Endothelial cell of umbilical vein (primary cell): ENCODE measurements around the gene SKIC8. TPM values are rescaled to one million over a fixed set of nuclear protein-coding genes. Genes with fewer than 3 reads are reported as not detected.

Source experiments
- BruUV-seq: library from RNA; stranded (reverse); fragments of 400-500 nt; replicated peaks from 2 replicates; lab custom pipeline; 2021; lab: Mats Ljungman, UMichigan
- CTCF ChIA-PET: fragments of 300-600, 350-600 bp; sonication (Branson Sonifier 250); formaldehyde crosslinking; loops from one replicate; lab custom pipeline; 2021; ENCODE audit warnings: antibody characterized with exemption, inconsistent platforms; lab: Charles Lee
- POLR2A ChIA-PET: fragments of 300-600, 350-600 bp; sonication (Branson Sonifier 250); formaldehyde crosslinking; loops from one replicate; lab custom pipeline; 2021; ENCODE audit warnings: antibody characterized with exemption, inconsistent platforms; lab: Charles Lee
- DNase-seq: peaks from one replicate; pipeline ENCODE4 v3.0.0-alpha.2; 2011; ENCODE audit warnings: low read depth, low spot score
- FAIRE-seq: peaks from 2 replicates; lab custom pipeline; 2011; peaks lifted over from hg19 to GRCh38; lab: Jason Lieb, UNC
- H2AFZ ChIP-seq: 2 replicates; pipeline ENCODE4 v1.6.0; 2012; ENCODE audit warnings: low read depth, low read length, control low read depth, inconsistent platforms
- H3K27ac ChIP-seq: 2 replicates; pipeline ENCODE4 v1.5.1; 2011; ENCODE audit warnings: low read depth, mild to moderate bottlenecking, control low read depth, low read length, moderate library complexity; ENCODE audit not compliant: insufficient read depth
- H3K27me3 ChIP-seq, 2 experiments: 2 replicates each; pipeline versions ENCODE4 v1.6.0 to v1.6.1; 2011; ENCODE audit warnings: low read length in 2 of 2, mixed read lengths in 1 of 2; ENCODE audit not compliant: control insufficient read depth in 2 of 2, insufficient read depth in 2 of 2
- H3K36me3 ChIP-seq, 2 experiments: 2 replicates in 1 of 2; 3 replicates in 1 of 2; pipeline ENCODE4 v1.5.1; 2011; ENCODE audit warnings: low read length in 2 of 2, mild to moderate bottlenecking in 1 of 2, moderate library complexity in 1 of 2; ENCODE audit not compliant: control insufficient read depth in 2 of 2, insufficient read depth in 2 of 2; ENCODE audit errors: extremely low read depth in 1 of 2
- H3K4me1 ChIP-seq: 3 replicates; pipeline ENCODE4 v1.5.1; 2011; ENCODE audit warnings: mild to moderate bottlenecking, low read length; ENCODE audit not compliant: control insufficient read depth, insufficient read depth; ENCODE audit errors: extremely low read depth
- H3K4me2 ChIP-seq: 2 replicates; pipeline ENCODE4 v1.6.1; 2011; ENCODE audit warnings: low read length, control low read depth, mixed read lengths; ENCODE audit not compliant: insufficient read depth
- H3K4me3 ChIP-seq, 3 experiments: fragments of 200-600 bp in 1 of 3; sonication (generic), shearing (Covaris generic) in 1 of 3; replicated peaks in 1 of 3; 2 replicates each; pipeline ENCODE4 v1.5.1; 2011 to 2016; ENCODE audit warnings: control low read depth in 3 of 3, low read length in 3 of 3, mild to moderate bottlenecking in 2 of 3, inconsistent platforms in 1 of 3, low read depth in 1 of 3, moderate library complexity in 1 of 3; ENCODE audit not compliant: insufficient read depth in 1 of 3
- H3K79me2 ChIP-seq: 2 replicates; pipeline ENCODE4 v1.6.0; 2012; ENCODE audit warnings: low read length, inconsistent platforms; ENCODE audit not compliant: control insufficient read depth, insufficient read depth
- H3K9ac ChIP-seq: replicated peaks from 2 replicates; pipeline ENCODE3; 2011; ENCODE audit warnings: low read length, control low read depth; ENCODE audit not compliant: insufficient read depth; ENCODE audit errors: extremely low read depth
- H3K9me1 ChIP-seq: replicated peaks from 3 replicates; pipeline ENCODE4 v1.6.0; 2011; ENCODE audit warnings: mild to moderate bottlenecking, low read length; ENCODE audit not compliant: control insufficient read depth, insufficient read depth; ENCODE audit errors: extremely low read depth
- H3K9me3 ChIP-seq: replicated peaks from 2 replicates; pipeline ENCODE4 v1.5.1; 2012; ENCODE audit warnings: low read length, inconsistent platforms; ENCODE audit not compliant: control insufficient read depth, insufficient read depth
- H4K20me1 ChIP-seq: replicated peaks from 2 replicates; pipeline ENCODE3; 2011; ENCODE audit warnings: mild to moderate bottlenecking, low read length; ENCODE audit not compliant: control insufficient read depth, insufficient read depth; ENCODE audit errors: extremely low read depth
- EZH2 ChIP-seq: IDR thresholded peaks from 2 replicates; pipeline ENCODE4 v1.6.1; 2012; ENCODE audit warnings: borderline replicate concordance, low read depth, mild to moderate bottlenecking, moderate library complexity, low read length, inconsistent platforms; ENCODE audit not compliant: severe bottlenecking
- FOS ChIP-seq: IDR thresholded peaks from 2 replicates; pipeline ENCODE4 v1.6.1; 2011; ENCODE audit warnings: mild to moderate bottlenecking, low read length, moderate library complexity, borderline replicate concordance; ENCODE audit not compliant: insufficient read depth
- GATA2 ChIP-seq: IDR thresholded peaks from 2 replicates; pipeline ENCODE4 v1.7.0; 2011; ENCODE audit warnings: low read depth, mild to moderate bottlenecking, moderate library complexity, mixed read lengths, low read length; ENCODE audit not compliant: insufficient read length, insufficient read depth
- JUN ChIP-seq: IDR thresholded peaks from 2 replicates; pipeline ENCODE4 v1.6.1; 2011; ENCODE audit warnings: borderline replicate concordance, low read depth; ENCODE audit not compliant: insufficient read length, insufficient read depth
- MYC ChIP-seq: IDR thresholded peaks from one replicate; pipeline ENCODE4 v1.6.1; 2011; ENCODE audit warnings: mild to moderate bottlenecking, low read depth, low read length
- POLR2A ChIP-seq: IDR thresholded peaks from 2 replicates; pipeline ENCODE4 v1.6.1; 2012; ENCODE audit warnings: low read depth, mild to moderate bottlenecking, control low read depth, low read length
- POLR2AphosphoS5 ChIP-seq: IDR thresholded peaks from 2 replicates; pipeline ENCODE4 v1.6.1; 2012; ENCODE audit warnings: low read depth, mild to moderate bottlenecking, control low read depth, low read length, moderate library complexity; ENCODE audit not compliant: insufficient read depth
- dilution Hi-C: fragments of 300-500 bp; cut with MboI; formaldehyde crosslinking; loops from one replicate; pipeline ENCODE4 v1.15.0; 2019; ENCODE audit warnings: low sequenced_read_pairs; ENCODE audit not compliant: extremely low pct_ligation_motif_present
- intact Hi-C: fragments of 100-400 bp; cut with micrococcal nuclease; formaldehyde crosslinking; loops from one replicate; pipeline ENCODE4 v1.10.0; 2022
- polyA plus RNA-seq, 4 experiments: library from polyadenylated mRNA; depleted of rRNA in 3 of 4; stranded (reverse) in 3 of 4; unstranded in 1 of 4; fragments of >200 nt; gene quantifications; 2 replicates each; pipeline versions ENCODE4 v1.2.1 to v1.2.3, GENCODE V29; 2011 to 2012; ENCODE audit warnings: missing spikeins in 1 of 4
- total RNA-seq: library from RNA; stranded (reverse); gene quantifications from 2 replicates; pipeline ENCODE4 v1.2.3, GENCODE V29; 2021
- TF ChIP-seq, protein P1 (sequence below): IDR thresholded peaks from 2 replicates; pipeline ENCODE4 v1.6.1; 2011; ENCODE audit not compliant: insufficient read depth, insufficient read length
- TF ChIP-seq, protein P2 (sequence below), 2 donors: IDR thresholded peaks; 1 replicate in 1 of 2; 2 replicates in 1 of 2; pipeline ENCODE4 v1.5.1; 2011; ENCODE audit warnings: low read length in 2 of 2, mild to moderate bottlenecking in 2 of 2, moderate library complexity in 2 of 2, control low read depth in 1 of 2, inconsistent platforms in 1 of 2, low read depth in 1 of 2; ENCODE audit not compliant: insufficient read depth in 1 of 2; ENCODE audit errors: extremely low read depth in 1 of 2

The SKIC8 gene
- total and polyA plus RNA-seq, 2 donors (not counting 3 experiments of a cell fraction or from before 2014, with no cell fraction given) = 49.7 to 95.0 TPM

GRCh38 chr15:78321041-78321570, 21.7 kb upstream of the SKIC8 start:
- no peaks in the 10 kb centered on the region for H3K36me3 ChIP-seq
- H3K9ac ChIP-seq = no peak overlapping the region
- BruUV-seq = no TSS peak
- H3K27ac ChIP-seq = no peak overlapping the region
- H3K4me3 ChIP-seq = no peak overlapping the region
- FAIRE-seq (no peak), DNase-seq (no peak)
- intact Hi-C loops (no loop called here), dilution Hi-C loops (no loop called here)
- POLR2A ChIA-PET = no interaction called here
- H2AFZ ChIP-seq = no peak overlapping the region
- no peak overlapping the region for H3K4me2 ChIP-seq
- H4K20me1 ChIP-seq = no peaks in the 10 kb centered on the region
- H3K9me3 ChIP-seq = no peaks in the 10 kb centered on the region
- CTCF ChIA-PET = interaction anchor here (1.1 to 2.5 kb wide), 3 partner anchors 8 to 102 kb away, joined by 3 to 9 read pairs (median 5); no protein-coding TSS in a partner anchor
- no peaks in the 10 kb centered on the region for H3K79me2 ChIP-seq
- TF ChIP-seq, protein P1, sequence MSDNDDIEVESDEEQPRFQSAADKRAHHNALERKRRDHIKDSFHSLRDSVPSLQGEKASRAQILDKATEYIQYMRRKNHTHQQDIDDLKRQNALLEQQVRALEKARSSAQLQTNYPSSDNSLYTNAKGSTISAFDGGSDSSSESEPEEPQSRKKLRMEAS = no peak
- TF ChIP-seq FOS (no peak), POLR2A (no peak), EZH2 (no peak), MYC (no peak), GATA2 (no peak), POLR2AphosphoS5 (no peak), JUN (no peak)
- TF ChIP-seq, protein P2, sequence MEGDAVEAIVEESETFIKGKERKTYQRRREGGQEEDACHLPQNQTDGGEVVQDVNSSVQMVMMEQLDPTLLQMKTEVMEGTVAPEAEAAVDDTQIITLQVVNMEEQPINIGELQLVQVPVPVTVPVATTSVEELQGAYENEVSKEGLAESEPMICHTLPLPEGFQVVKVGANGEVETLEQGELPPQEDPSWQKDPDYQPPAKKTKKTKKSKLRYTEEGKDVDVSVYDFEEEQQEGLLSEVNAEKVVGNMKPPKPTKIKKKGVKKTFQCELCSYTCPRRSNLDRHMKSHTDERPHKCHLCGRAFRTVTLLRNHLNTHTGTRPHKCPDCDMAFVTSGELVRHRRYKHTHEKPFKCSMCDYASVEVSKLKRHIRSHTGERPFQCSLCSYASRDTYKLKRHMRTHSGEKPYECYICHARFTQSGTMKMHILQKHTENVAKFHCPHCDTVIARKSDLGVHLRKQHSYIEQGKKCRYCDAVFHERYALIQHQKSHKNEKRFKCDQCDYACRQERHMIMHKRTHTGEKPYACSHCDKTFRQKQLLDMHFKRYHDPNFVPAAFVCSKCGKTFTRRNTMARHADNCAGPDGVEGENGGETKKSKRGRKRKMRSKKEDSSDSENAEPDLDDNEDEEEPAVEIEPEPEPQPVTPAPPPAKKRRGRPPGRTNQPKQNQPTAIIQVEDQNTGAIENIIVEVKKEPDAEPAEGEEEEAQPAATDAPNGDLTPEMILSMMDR (IDR thresholded peaks at IDR 0.05; ENCODE audit: extremely low read depth in 1 of 2, insufficient read depth in 1 of 2, low read depth in 1 of 2, low read length in 2 of 2) = no peak
- no peaks in the 10 kb centered on the region for H3K9me1 ChIP-seq
- peaks cover 16% of the 10 kb centered on the region for H3K4me1 ChIP-seq
- H3K27me3 ChIP-seq = no peaks in the 10 kb centered on the region
